HepG2 (cell line): ENCODE results near the gene JPH4. TPM values are rescaled to one million over a fixed set of nuclear protein-coding genes. Genes with fewer than 3 reads are reported as not detected.

ENCODE experiments used
- ATAD3A ChIP-seq: sonication (generic); formaldehyde crosslinking; IDR thresholded peaks from 2 replicates; pipeline ENCODE4 v1.4.0; 2020; ENCODE audit warnings: missing genetic modification reagents
- ATRX ChIP-seq: sonication (generic); formaldehyde crosslinking; IDR thresholded peaks from 2 replicates; pipeline ENCODE4 v1.4.0; 2020; ENCODE audit warnings: missing genetic modification reagents, borderline replicate concordance
- ESRRA ChIP-seq: sonication (generic); formaldehyde crosslinking; IDR thresholded peaks from 2 replicates; pipeline ENCODE4 v1.5.1; 2020; ENCODE audit warnings: mild to moderate bottlenecking, low read depth, missing genetic modification reagents
- HOMEZ ChIP-seq: IDR thresholded peaks from 2 replicates; pipeline ENCODE4 v1.6.1; 2016; ENCODE audit warnings: low read depth
- MED1 ChIP-seq: sonication (generic); formaldehyde crosslinking; IDR thresholded peaks from 2 replicates; pipeline ENCODE4 v1.4.0; 2020; ENCODE audit warnings: missing genetic modification reagents
- MTF2 ChIP-seq: sonication (generic); formaldehyde crosslinking; IDR thresholded peaks from 2 replicates; pipeline ENCODE4 v1.5.0; 2020; ENCODE audit warnings: missing genetic modification reagents, borderline replicate concordance
- NFIC ChIP-seq: IDR thresholded peaks from 2 replicates; pipeline ENCODE4 v1.6.1; 2012; ENCODE audit warnings: mild to moderate bottlenecking, low read length, inconsistent platforms
- NFYC ChIP-seq: IDR thresholded peaks from 2 replicates; pipeline ENCODE4 v1.6.1; 2016; ENCODE audit warnings: missing genetic modification reagents, missing compliant biosample characterization
- NR2F2 ChIP-seq: IDR thresholded peaks from 2 replicates; pipeline ENCODE4 v1.6.1; 2012; ENCODE audit warnings: low read depth, inconsistent platforms, borderline replicate concordance
- PHF20 ChIP-seq: sonication (generic); formaldehyde crosslinking; IDR thresholded peaks from 2 replicates; pipeline ENCODE4 v1.5.0; 2020; ENCODE audit warnings: mild to moderate bottlenecking, missing genetic modification reagents
- PRPF4 ChIP-seq: fragments of 200-400 bp; formaldehyde crosslinking; IDR thresholded peaks from 2 replicates; pipeline ENCODE4 v1.6.1; 2016; ENCODE audit warnings: low read length, low read depth; ENCODE audit not compliant: poor library complexity, severe bottlenecking
- ZBTB7A ChIP-seq: sonication (generic); formaldehyde crosslinking; IDR thresholded peaks from 2 replicates; pipeline ENCODE4 v1.8.0; 2022; ENCODE audit warnings: mild to moderate bottlenecking, missing genetic modification reagents
- ZFP36L2 ChIP-seq: sonication (generic); formaldehyde crosslinking; IDR thresholded peaks from 2 replicates; pipeline ENCODE4 v1.4.0; 2020; ENCODE audit warnings: missing genetic modification reagents
- ZNF543 ChIP-seq: sonication (generic); formaldehyde crosslinking; IDR thresholded peaks from 2 replicates; pipeline ENCODE4 v1.4.0; 2020; ENCODE audit warnings: mild to moderate bottlenecking, missing genetic modification reagents
- ZNF563 ChIP-seq: sonication (generic); formaldehyde crosslinking; IDR thresholded peaks from 2 replicates; pipeline ENCODE4 v1.8.0; 2022; ENCODE audit warnings: mild to moderate bottlenecking, moderate library complexity, missing genetic modification reagents
- ZNF674 ChIP-seq: sonication (generic); formaldehyde crosslinking; IDR thresholded peaks from 2 replicates; pipeline ENCODE4 v1.5.0; 2020; ENCODE audit warnings: low read depth, mild to moderate bottlenecking, missing genetic modification reagents
- polyA plus RNA-seq, 8 experiments: library from polyadenylated mRNA; depleted of rRNA in 3 of 8; stranded (reverse) in 7 of 8; unstranded in 1 of 8; fragments of >200 nt; fragmentation: Illumina TruSeq in 4 of 8; extraction: Trizol in 4 of 8; gene quantifications; 2 replicates each; pipeline versions ENCODE4 v1.2.1 to v1.2.3, GENCODE V29; 2011 to 2016; ENCODE audit warnings: low read depth in 4 of 8, missing spikeins in 1 of 8, mixed read lengths in 1 of 8; ENCODE audit not compliant: insufficient read depth in 1 of 8
- total RNA-seq, 5 experiments: library from RNA; depleted of rRNA; stranded (reverse); fragments of >200 nt; fragmentation: Illumina TruSeq; extraction: Trizol; gene quantifications; 2 replicates each; pipeline ENCODE4 v1.2.3, GENCODE V29; 2016; ENCODE audit warnings: low read depth in 1 of 5
- TF ChIP-seq, protein P1 (sequence below): IDR thresholded peaks from 2 replicates; pipeline ENCODE4 v1.6.1; 2016; ENCODE audit warnings: mild to moderate bottlenecking
- TF ChIP-seq, protein P2 (sequence below): sonication (generic); formaldehyde crosslinking; IDR thresholded peaks from 2 replicates; pipeline ENCODE4 v1.5.1; 2020; ENCODE audit warnings: missing genetic modification reagents, mild to moderate bottlenecking, borderline replicate concordance
- TF ChIP-seq, protein P3 (sequence below): sonication (generic); formaldehyde crosslinking; conservative IDR thresholded peaks from 2 replicates; pipeline ENCODE4 v1.4.0; 2020; ENCODE audit warnings: missing genetic modification reagents

Gene JPH4
- total and polyA plus RNA-seq, 2 of the 13 experiments (the other 11 are each of a cell fraction or from before 2014, with no cell fraction given): 0.08 to 0.22 TPM

GRCh38 chr14:23582906-23583760 lies 4.5 kb upstream of the JPH4 start (continued):
- TF ChIP-seq ATAD3A (CRISPR knock-in tag) (no peak), ZFP36L2 (CRISPR knock-in tag) (no peak), PHF20 (0 out of 2 replicates have a peak, but pooled peaks have one; percentile 10), PRPF4 (no peak), ZNF674 (0 out of 2 replicates have a peak, but pooled peaks have one; percentile 24), MTF2 (CRISPR knock-in tag) (no peak), HOMEZ (CRISPR knock-in tag) (no peak; the same call in 1 of the 2 replicates), ZBTB7A (CRISPR knock-in tag) (no peak; the same call in 1 of the 2 replicates), NFIC (peak; percentile 79), ESRRA (CRISPR knock-in tag) (0 out of 2 replicates have a peak, but pooled peaks have one; percentile 2), MED1 (CRISPR knock-in tag) (peak; percentile 56; the same call in 1 of the 2 replicates), ZNF543 (CRISPR knock-in tag) (peak; percentile 47; the same call in 1 of the 2 replicates), NR2F2 (peak; percentile 54; the same call in 1 of the 2 replicates), NFYC (CRISPR knock-in tag) (peak; percentile 17; the same call in 1 of the 2 replicates), ZNF563 (no peak), ATRX (no peak)
- TF ChIP-seq, protein P1, sequence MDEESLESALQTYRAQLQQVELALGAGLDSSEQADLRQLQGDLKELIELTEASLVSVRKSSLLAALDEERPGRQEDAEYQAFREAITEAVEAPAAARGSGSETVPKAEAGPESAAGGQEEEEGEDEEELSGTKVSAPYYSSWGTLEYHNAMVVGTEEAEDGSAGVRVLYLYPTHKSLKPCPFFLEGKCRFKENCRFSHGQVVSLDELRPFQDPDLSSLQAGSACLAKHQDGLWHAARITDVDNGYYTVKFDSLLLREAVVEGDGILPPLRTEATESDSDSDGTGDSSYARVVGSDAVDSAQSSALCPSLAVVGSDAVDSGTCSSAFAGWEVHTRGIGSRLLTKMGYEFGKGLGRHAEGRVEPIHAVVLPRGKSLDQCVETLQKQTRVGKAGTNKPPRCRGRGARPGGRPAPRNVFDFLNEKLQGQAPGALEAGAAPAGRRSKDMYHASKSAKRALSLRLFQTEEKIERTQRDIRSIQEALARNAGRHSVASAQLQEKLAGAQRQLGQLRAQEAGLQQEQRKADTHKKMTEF (CRISPR knock-in tag): peak; percentile 18; the same call in 1 of the 2 replicates
- TF ChIP-seq, protein P2, sequence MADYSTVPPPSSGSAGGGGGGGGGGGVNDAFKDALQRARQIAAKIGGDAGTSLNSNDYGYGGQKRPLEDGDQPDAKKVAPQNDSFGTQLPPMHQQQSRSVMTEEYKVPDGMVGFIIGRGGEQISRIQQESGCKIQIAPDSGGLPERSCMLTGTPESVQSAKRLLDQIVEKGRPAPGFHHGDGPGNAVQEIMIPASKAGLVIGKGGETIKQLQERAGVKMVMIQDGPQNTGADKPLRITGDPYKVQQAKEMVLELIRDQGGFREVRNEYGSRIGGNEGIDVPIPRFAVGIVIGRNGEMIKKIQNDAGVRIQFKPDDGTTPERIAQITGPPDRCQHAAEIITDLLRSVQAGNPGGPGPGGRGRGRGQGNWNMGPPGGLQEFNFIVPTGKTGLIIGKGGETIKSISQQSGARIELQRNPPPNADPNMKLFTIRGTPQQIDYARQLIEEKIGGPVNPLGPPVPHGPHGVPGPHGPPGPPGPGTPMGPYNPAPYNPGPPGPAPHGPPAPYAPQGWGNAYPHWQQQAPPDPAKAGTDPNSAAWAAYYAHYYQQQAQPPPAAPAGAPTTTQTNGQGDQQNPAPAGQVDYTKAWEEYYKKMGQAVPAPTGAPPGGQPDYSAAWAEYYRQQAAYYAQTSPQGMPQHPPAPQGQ: no peak
- TF ChIP-seq, protein P3, sequence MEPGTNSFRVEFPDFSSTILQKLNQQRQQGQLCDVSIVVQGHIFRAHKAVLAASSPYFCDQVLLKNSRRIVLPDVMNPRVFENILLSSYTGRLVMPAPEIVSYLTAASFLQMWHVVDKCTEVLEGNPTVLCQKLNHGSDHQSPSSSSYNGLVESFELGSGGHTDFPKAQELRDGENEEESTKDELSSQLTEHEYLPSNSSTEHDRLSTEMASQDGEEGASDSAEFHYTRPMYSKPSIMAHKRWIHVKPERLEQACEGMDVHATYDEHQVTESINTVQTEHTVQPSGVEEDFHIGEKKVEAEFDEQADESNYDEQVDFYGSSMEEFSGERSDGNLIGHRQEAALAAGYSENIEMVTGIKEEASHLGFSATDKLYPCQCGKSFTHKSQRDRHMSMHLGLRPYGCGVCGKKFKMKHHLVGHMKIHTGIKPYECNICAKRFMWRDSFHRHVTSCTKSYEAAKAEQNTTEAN: no peak
